Neutrophil (primary cell): Measurements from ENCODE around the gene PML.

Experiments
- H3K27ac ChIP-seq: fragments of 200-600 bp; sonication (generic); 2 replicates; pipeline ENCODE4 v1.5.1; 2016; ENCODE audit warnings: mild to moderate bottlenecking, moderate library complexity
- H3K27me3 ChIP-seq: fragments of 200-600 bp; sonication (generic); 2 replicates; pipeline ENCODE4 v1.6.0; 2016; ENCODE audit warnings: mild to moderate bottlenecking
- H3K36me3 ChIP-seq: fragments of 200-600 bp; sonication (generic); 2 replicates; pipeline ENCODE4 v1.5.1; 2017
- H3K4me1 ChIP-seq, 2 experiments: fragments of 200-600 bp in 1 of 2; sonication (generic) in 1 of 2; 1 replicate in 1 of 2; 2 replicates in 1 of 2; pipeline versions ENCODE4 v1.5.1 to v1.6.1; 2013 to 2016; ENCODE audit warnings: low read depth in 1 of 2, low read length in 1 of 2, mild to moderate bottlenecking in 1 of 2, moderate library complexity in 1 of 2; ENCODE audit not compliant: control insufficient read depth in 1 of 2, insufficient read depth in 1 of 2
- H3K4me3 ChIP-seq, 2 experiments: fragments of 200-600 bp in 1 of 2; sonication (generic) in 1 of 2; 1 replicate in 1 of 2; 2 replicates in 1 of 2; pipeline ENCODE4 v1.5.1; 2013 to 2016; ENCODE audit warnings: low read depth in 1 of 2, low read length in 1 of 2, mild to moderate bottlenecking in 1 of 2, moderate library complexity in 1 of 2
- H3K9me3 ChIP-seq: fragments of 200-600 bp; sonication (generic); 2 replicates; pipeline ENCODE4 v1.5.1; 2016
- CTCF ChIP-seq: fragments of 200-600 bp; sonication (generic); IDR thresholded peaks from 2 replicates; pipeline ENCODE4 v1.5.1; 2016; ENCODE audit warnings: antibody characterized with exemption

PML gene

GRCh38 chr15:73994413-73994883 is at the start of gene PML:
PML (plus strand) TSS chr15:73994716; CDS start chr15:73994813, 97 bp downstream.
- peaks cover 63 to 64% of the 10 kb centered on the region in 2 experiments for H3K4me1 ChIP-seq
- peak within 1 kb of the TSS; percentile 70 to 85 for H3K4me3 ChIP-seq
- peak; percentile 55 for TF ChIP-seq CTCF

GRCh38 chr15:73945130-73945508 is 49.4 kb upstream of the PML start:
- Histone ChIP-seq H3K36me3 (no peaks in the 10 kb centered on the region), H3K4me1 (no peaks in the 10 kb centered on the region)

More at GRCh38 chr15:73994413-73994883, at the start of gene PML:
- Histone ChIP-seq H3K9me3 (no peaks in the 10 kb centered on the region), H3K27me3 (no peaks in the 10 kb centered on the region), H3K36me3 (peaks cover 17% of the 10 kb centered on the region), H3K27ac (peak within 1 kb of the TSS; percentile 91)

GRCh38 chr15:73946046-73946721 is 48.3 kb upstream of the PML start:
- H3K27me3 ChIP-seq = no peaks in the 10 kb centered on the region
- no peaks in the 10 kb centered on the region for H3K36me3 ChIP-seq
- no peaks in the 10 kb centered on the region for H3K9me3 ChIP-seq
- no peaks in the 10 kb centered on the region for H3K4me1 ChIP-seq
- no peak overlapping the region for H3K4me3 ChIP-seq
- no peak for TF ChIP-seq CTCF
- no peak overlapping the region for H3K27ac ChIP-seq

More at GRCh38 chr15:73945130-73945508, 49.4 kb upstream of the PML start:
- H3K9me3 ChIP-seq = no peaks in the 10 kb centered on the region
- H3K4me3 ChIP-seq = no peak overlapping the region
- TF ChIP-seq CTCF = no peak
- no peak overlapping the region for H3K27ac ChIP-seq
- H3K27me3 ChIP-seq = no peaks in the 10 kb centered on the region

GRCh38 chr15:73946795-73947370 is 47.6 kb upstream of the PML start:
- Histone ChIP-seq H3K36me3 (no peaks in the 10 kb centered on the region), H3K4me1 (no peaks in the 10 kb centered on the region), H3K4me3 (no peak overlapping the region), H3K9me3 (no peaks in the 10 kb centered on the region), H3K27me3 (no peaks in the 10 kb centered on the region), H3K27ac (no peak overlapping the region)
- TF ChIP-seq CTCF = no peak

DNA sequence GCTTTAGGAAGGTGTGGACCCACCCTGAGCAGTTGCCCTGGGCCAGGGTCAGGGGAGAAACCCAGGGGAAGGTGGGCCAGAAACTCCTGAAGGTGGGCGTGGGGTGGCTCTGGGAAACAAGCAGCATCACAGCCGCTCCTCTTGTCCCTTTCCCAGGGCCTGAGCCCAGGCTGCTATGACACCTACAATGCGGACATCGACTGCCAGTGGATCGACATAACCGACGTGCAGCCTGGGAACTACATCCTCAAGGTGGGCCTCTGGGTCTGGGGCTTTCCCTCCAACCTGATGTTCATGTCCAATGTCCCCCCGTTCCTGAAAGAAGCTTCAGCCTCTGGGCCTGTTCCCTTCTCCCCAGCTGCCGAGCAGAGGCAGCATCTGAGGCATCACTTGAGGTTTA is 46.9 kb upstream of the PML start:
- Histone ChIP-seq H3K27me3 (no peaks in the 10 kb centered on the region), H3K4me3 (no peak overlapping the region), H3K9me3 (no peaks in the 10 kb centered on the region), H3K36me3 (no peaks in the 10 kb centered on the region), H3K4me1 (no peaks in the 10 kb centered on the region), H3K27ac (no peak overlapping the region)
- no peak for TF ChIP-seq CTCF
